HG02970 (cell line): ENCODE data around the gene PRRC1.

Experiments
- ATAC-seq: cut with Tn5 transposase; IDR thresholded peaks from one replicate; pipeline ENCODE4 v1.9.1; 2021; ENCODE audit warnings: mild to moderate bottlenecking, moderate library complexity, moderate number of reproducible peaks; ENCODE audit not compliant: unreplicated experiment, low FRiP score

The PRRC1 gene

GRCh38 chr5:127517480-127518318, at the start of gene PRRC1:
PRRC1 (plus strand) TSS chr5:127517640; CDS start chr5:127523480, 5,840 bp downstream.
- ATAC-seq: peak; percentile 97

GRCh38 chr5:127471211-127471610, 46.2 kb upstream of the PRRC1 start:
- no peak for ATAC-seq

GRCh38 chr5:127472700-127473099, 44.7 kb upstream of the PRRC1 start:
- no peak for ATAC-seq

GRCh38 chr5:127486471-127486870, 31.0 kb upstream of the PRRC1 start:
- ATAC-seq: no peak

GRCh38 chr5:127492854-127493738, 24.3 kb upstream of the PRRC1 start:
- peak; percentile 62 for ATAC-seq

- no peak for ATAC-seq
Measured at GRCh38 chr5:127498548-127498947, 18.9 kb upstream of the PRRC1 start.

GRCh38 chr5:127505905-127506304, 11.5 kb upstream of the PRRC1 start:
- no peak for ATAC-seq

GRCh38 chr5:127506616-127507015, 10.8 kb upstream of the PRRC1 start:
- ATAC-seq: no peak

- no peak for ATAC-seq
Measured at GRCh38 chr5:127508644-127509373, 8.6 kb upstream of the PRRC1 start.

- ATAC-seq: no peak
Measured at GRCh38 chr5:127513408-127513970, 4.0 kb upstream of the PRRC1 start.

- ATAC-seq: no peak
Measured at GRCh38 chr5:127514816-127515215, 2.6 kb upstream of the PRRC1 start.

- ATAC-seq: no peak
Measured at GRCh38 chr5:127515693-127516440, 1.6 kb upstream of the PRRC1 start.

GRCh38 chr5:127517110-127517479, 345 bp upstream of the PRRC1 start:
- ATAC-seq: peak; percentile 33

- ATAC-seq: peak; percentile 9
Measured at GRCh38 chr5:127518319-127518621, 830 bp downstream of the PRRC1 start.

- no peak for ATAC-seq
Measured at GRCh38 chr5:127519527-127519926, 2.1 kb downstream of the PRRC1 start.

- ATAC-seq: no peak
Measured at GRCh38 chr5:127521138-127521770, 3.8 kb downstream of the PRRC1 start.

- ATAC-seq: no peak
Measured at GRCh38 chr5:127525181-127525580, 7.7 kb downstream of the PRRC1 start.

GRCh38 chr5:127529904-127530682, 12.7 kb downstream of the PRRC1 start:
- ATAC-seq: no peak

- no peak for ATAC-seq
Measured at GRCh38 chr5:127536687-127537086, 19.2 kb downstream of the PRRC1 start.
